Measurements from ENCODE around the gene MZF1.

Gene MZF1

GRCh38 chr19:58569943-58570670 lies 3.0 kb downstream of the MZF1 start:
- DNase-seq: no peak

GRCh38 chr19:58569191-58569942 lies 3.8 kb downstream of the MZF1 start:
- no peak for DNase-seq

GRCh38 chr19:58568453-58569130 lies 4.5 kb downstream of the MZF1 start:
- DNase-seq: no peak

- no peak for DNase-seq
Measured at GRCh38 chr19:58566989-58567388, 6.1 kb downstream of the MZF1 start.

GRCh38 chr19:58563823-58564222 lies 9.3 kb downstream of the MZF1 start:
- DNase-seq: no peak

- peak; percentile 47 for DNase-seq
Measured at GRCh38 chr19:58563034-58563573, 10.0 kb downstream of the MZF1 start.

- DNase-seq: peak; percentile 48
Measured at GRCh38 chr19:58562122-58563033, 10.8 kb downstream of the MZF1 start.

GRCh38 chr19:58561373-58562121 lies 11.6 kb downstream of the MZF1 start:
- no peak for DNase-seq

- DNase-seq: no peak
Measured at GRCh38 chr19:58560921-58561320, 12.2 kb downstream of the MZF1 start.

- no peak for DNase-seq
Measured at GRCh38 chr19:58560007-58560887, 12.9 kb downstream of the MZF1 start.

GRCh38 chr19:58559275-58560006 lies 13.7 kb downstream of the MZF1 start:
- DNase-seq: peak; percentile 66

GRCh38 chr19:58558623-58559274 lies 14.4 kb downstream of the MZF1 start:
- DNase-seq: peak; percentile 100

GRCh38 chr19:58558066-58558622 lies 15.0 kb downstream of the MZF1 start, which contains the start of gene UBE2M:
Gene UBE2M (minus strand): TSS chr19:58558611. CDS start chr19:58558381, 230 bp downstream.
- no peak for DNase-seq

GRCh38 chr19:58557221-58558065 lies 15.7 kb downstream of the MZF1 start:
- DNase-seq: no peak

- DNase-seq: no peak
Measured at GRCh38 chr19:58556622-58557220, 16.4 kb downstream of the MZF1 start.

GRCh38 chr19:58555920-58556621 lies 17.1 kb downstream of the MZF1 start:
- no peak for DNase-seq
